ENCODE measurements around the gene MGARP. TPM values are rescaled to one million over a fixed set of nuclear protein-coding genes. Genes with fewer than 3 reads are reported as not detected.

MGARP gene
- total RNA-seq, 4 donors from 2014 or later: 0.29 to 0.65 (median 0.38) TPM; not detected in 1

DNA sequence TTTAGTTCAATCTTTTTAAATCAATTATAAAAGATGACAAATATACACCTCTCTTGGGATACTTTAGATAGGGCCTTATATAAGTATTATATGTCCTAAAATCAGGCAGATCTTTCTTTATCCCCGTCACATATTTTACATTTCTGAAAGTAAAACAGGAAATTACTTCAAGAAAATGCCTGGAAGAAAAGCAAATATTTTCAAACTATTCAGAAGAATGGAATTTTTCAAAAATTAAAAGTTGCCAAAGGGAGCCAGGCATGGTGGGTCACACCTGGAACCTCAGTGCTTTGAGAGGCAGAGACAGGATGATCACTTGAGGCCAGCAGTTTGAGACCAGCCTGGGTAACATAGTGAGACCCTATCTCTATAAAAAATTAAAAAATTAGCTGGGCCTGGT lies 34.4 kb downstream of the MGARP start:
- Histone ChIP-seq H3K4me1 (peaks cover 10 to 11% of the 10 kb centered on the region in 2 donors), H3K36me3 (no peaks in the 10 kb centered on the region), H3K9me3 (no peaks in the 10 kb centered on the region), H3K27me3 (no peaks in the 10 kb centered on the region), H3K4me3 (no peak overlapping the region), H3K27ac (no peak overlapping the region)
- ATAC-seq (no peak), DNase-seq (no peak)
- in situ Hi-C loops (cut with MboI; ENCODE audit: low sequenced_read_pairs in 4 of 4): no loop called here
- TF ChIP-seq CTCF (IDR thresholded peaks at IDR 0.05 in 4 of 5, conservative IDR thresholded peaks at IDR 0.05 in 1 of 5) (no peak), POLR2A (IDR thresholded peaks at IDR 0.05) (no peak)
- intact Hi-C loops (cut with DNase I; ENCODE audit: low total_unique reads): no loop called here

DNA sequence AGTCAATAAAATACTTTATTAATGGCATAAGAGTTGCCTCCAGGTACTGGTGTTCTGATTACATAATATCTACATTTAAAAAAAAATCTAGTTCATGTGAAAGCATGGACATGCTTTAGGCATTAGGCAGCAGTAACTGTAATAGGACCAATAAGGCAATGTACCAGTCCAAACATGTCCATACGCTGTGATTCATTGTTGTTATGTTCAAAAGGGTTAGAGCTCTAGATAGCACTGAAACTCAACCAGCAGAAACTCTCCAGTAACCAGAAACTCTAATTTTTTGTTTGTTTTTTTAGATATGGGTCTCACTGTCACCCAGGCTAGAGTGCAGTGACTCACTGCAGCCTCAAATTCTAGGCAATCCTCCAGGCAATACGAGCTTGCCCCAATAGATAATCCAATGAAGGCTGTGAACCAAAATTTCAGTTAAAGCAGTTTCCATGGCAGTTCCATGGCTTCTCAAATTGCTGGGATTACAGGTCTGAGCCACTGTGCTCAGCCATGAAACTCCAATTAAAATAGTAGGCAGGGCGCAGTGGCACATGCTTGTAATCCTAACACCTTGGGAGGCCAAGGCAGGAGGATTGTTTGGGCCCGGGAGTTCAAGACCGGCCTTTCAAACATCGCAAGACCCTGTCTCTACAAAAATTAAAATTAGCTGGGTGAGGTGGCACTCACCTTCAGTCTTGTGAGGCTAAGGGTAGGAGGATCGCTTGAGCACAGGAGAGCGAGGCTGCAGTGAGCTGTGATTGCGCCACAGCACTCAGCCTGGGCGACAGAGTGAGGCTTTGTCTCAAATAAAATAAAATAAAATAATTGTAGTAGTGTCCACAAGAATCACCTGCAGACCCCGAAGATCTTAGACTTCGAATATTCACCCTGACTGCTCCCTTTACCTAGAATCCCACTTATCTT lies 36.3 kb downstream of the MGARP start:
- DNase-seq (no peak), ATAC-seq (peak; percentile 88 to 97)
- H3K4me1 ChIP-seq: peaks cover 10 to 11% of the 10 kb centered on the region in 2 donors
- no peak for TF ChIP-seq POLR2A (IDR thresholded peaks at IDR 0.05)
- no peak for TF ChIP-seq CTCF (IDR thresholded peaks at IDR 0.05 in 4 of 5, conservative IDR thresholded peaks at IDR 0.05 in 1 of 5)
- no peaks in the 10 kb centered on the region for H3K27me3 ChIP-seq
- no peaks in the 10 kb centered on the region for H3K9me3 ChIP-seq
- intact Hi-C loops (cut with DNase I; ENCODE audit: low total_unique reads): no loop called here
- no peak overlapping the region for H3K4me3 ChIP-seq
- in situ Hi-C loops (cut with MboI; ENCODE audit: low sequenced_read_pairs in 4 of 4): no loop called here
- no peaks in the 10 kb centered on the region for H3K36me3 ChIP-seq
- peak overlapping the region; percentile 34 to 76 (median 54) for H3K27ac ChIP-seq

DNA sequence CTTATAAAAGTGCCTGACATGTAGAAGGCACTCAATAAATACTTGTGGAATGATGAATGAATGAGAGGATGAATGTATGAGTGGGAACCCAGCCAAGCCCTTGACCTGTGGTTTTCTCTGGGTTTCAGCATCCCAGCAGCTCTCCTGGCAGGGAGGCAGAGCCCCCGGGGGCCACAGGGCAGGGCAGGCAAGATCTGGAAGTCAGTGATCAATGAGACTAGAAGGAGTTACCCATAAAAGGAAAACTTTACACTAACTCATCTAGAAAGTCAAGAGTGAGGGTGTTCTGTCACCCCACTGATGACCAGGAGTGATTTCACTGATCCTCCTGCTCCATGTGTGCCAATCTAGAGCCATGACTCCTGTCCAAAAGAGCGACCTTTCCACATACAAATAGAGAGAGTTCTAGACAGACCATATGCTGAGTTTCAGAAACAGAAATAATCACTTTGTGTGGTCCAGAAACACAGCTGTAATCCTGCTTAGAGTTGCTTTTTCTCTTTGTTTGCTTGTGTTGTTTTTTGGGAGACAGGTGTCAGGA lies 37.4 kb downstream of the MGARP start:
- in situ Hi-C loops (cut with MboI; ENCODE audit: low sequenced_read_pairs in 4 of 4) (no loop called here), intact Hi-C loops (cut with DNase I; ENCODE audit: low total_unique reads) (no loop called here)
- Histone ChIP-seq H3K4me1 (peaks cover 10 to 11% of the 10 kb centered on the region in 2 donors), H3K9me3 (no peaks in the 10 kb centered on the region), H3K27ac (peak overlapping the region; percentile 34 to 76 (median 54)), H3K27me3 (no peaks in the 10 kb centered on the region), H3K36me3 (no peaks in the 10 kb centered on the region), H3K4me3 (no peak overlapping the region)
- no peak for DNase-seq
- ATAC-seq: no peak
- TF ChIP-seq CTCF (IDR thresholded peaks at IDR 0.05 in 4 of 5, conservative IDR thresholded peaks at IDR 0.05 in 1 of 5) (no peak), POLR2A (IDR thresholded peaks at IDR 0.05) (no peak)

- Histone ChIP-seq H3K9me3 (no peaks in the 10 kb centered on the region), H3K27ac (no peak overlapping the region), H3K27me3 (no peaks in the 10 kb centered on the region), H3K4me1 (peaks cover 10 to 11% of the 10 kb centered on the region in 2 donors), H3K36me3 (no peaks in the 10 kb centered on the region), H3K4me3 (no peak overlapping the region)
- ATAC-seq (no peak), DNase-seq (no peak)
- intact Hi-C loops (cut with DNase I; ENCODE audit: low total_unique reads): no loop called here
- in situ Hi-C loops (cut with MboI; ENCODE audit: low sequenced_read_pairs in 4 of 4): no loop called here
- TF ChIP-seq CTCF (IDR thresholded peaks at IDR 0.05 in 4 of 5, conservative IDR thresholded peaks at IDR 0.05 in 1 of 5) (no peak), POLR2A (IDR thresholded peaks at IDR 0.05) (no peak)
Measured at GRCh38 chr4:139241784-139242151, 38.3 kb downstream of the MGARP start.
